ENCODE data around the gene LATS1.

GRCh38 chr6:149642829-149643580 is 74.9 kb downstream of the LATS1 start:
- no peak for TF ChIP-seq SAP30 (IDR thresholded peaks at IDR 0.05; ENCODE audit: insufficient read depth, insufficient replicate concordance, low read length)
- no peak for TF ChIP-seq CTCF (IDR thresholded peaks at IDR 0.05; ENCODE audit: control extremely low read depth in 1 of 3, insufficient read depth in 1 of 3, low read depth in 1 of 3, low read length in 3 of 3)
- TF ChIP-seq, protein P1, sequence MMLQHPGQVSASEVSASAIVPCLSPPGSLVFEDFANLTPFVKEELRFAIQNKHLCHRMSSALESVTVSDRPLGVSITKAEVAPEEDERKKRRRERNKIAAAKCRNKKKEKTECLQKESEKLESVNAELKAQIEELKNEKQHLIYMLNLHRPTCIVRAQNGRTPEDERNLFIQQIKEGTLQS (IDR thresholded peaks at IDR 0.05; ENCODE audit: insufficient read depth, low read depth, low read length), result no peak
- TF ChIP-seq NRF1 (IDR thresholded peaks at IDR 0.05; ENCODE audit: low read depth, low read length), result no peak
- TF ChIP-seq MAFK (IDR thresholded peaks at IDR 0.05; ENCODE audit: low read depth, low read length), result no peak

Data from H1 (cell line).